Measurements from ENCODE around the gene CAPN12. TPM values are rescaled to one million over a fixed set of nuclear protein-coding genes. Genes with fewer than 3 reads are reported as not detected.

Gene CAPN12
- total RNA-seq, 1 experiment from 2014 or later, result 43.9 TPM

- Histone ChIP-seq H4K20me1 (ENCODE audit: insufficient read depth) (peaks cover 15% of the 10 kb centered on the region; the same call in 1 of the 2 replicates), H3K79me2 (ENCODE audit: low read depth) (peaks cover 65% of the 10 kb centered on the region), H3K27ac (peak overlapping the region; percentile 46), H3K4me1 (replicated peaks; ENCODE audit: insufficient read depth) (peaks cover 26% of the 10 kb centered on the region), H3K27me3 (ENCODE audit: insufficient read depth, low read depth) (no peaks in the 10 kb centered on the region), H3K9me3 (ENCODE audit: insufficient read depth, low read depth) (no peaks in the 10 kb centered on the region), H3K4me2 (peak overlapping the region; percentile 19; the same call in 1 of the 2 replicates), H3F3A (ENCODE audit: insufficient read depth, low read depth) (peaks cover 80% of the 10 kb centered on the region), H3K4me3 (no peak overlapping the region), H2AFZ (no peak overlapping the region), H3K9me2 (ENCODE audit: insufficient read depth) (no peaks in the 10 kb centered on the region), H3K36me3 (ENCODE audit: low read depth) (peaks cover 76% of the 10 kb centered on the region)
- DNase-seq, result peak in 1 of 2 experiments; percentile 52
- no TSS peak for BruUV-seq (replicated peaks)
- POLR2A ChIA-PET (ENCODE audit: unreplicated experiment), result interaction anchor here (0.5 to 0.6 kb wide), 2 partner anchors 60 to 190 kb away, joined by 3 read pairs; no protein-coding TSS in a partner anchor
- CTCF ChIA-PET, result interaction anchor here (0.6 to 1.0 kb wide), 2 partner anchors 15 to 20 kb away, joined by 3 to 5 read pairs; no protein-coding TSS in a partner anchor
- TF ChIP-seq CTCF (conservative IDR thresholded peaks at IDR 0.05) (no peak), EZH2 (IDR thresholded peaks at IDR 0.05; ENCODE audit: low read depth) (no peak)
- intact Hi-C loops (cut with micrococcal nuclease; ENCODE audit: unreplicated experiment), result loop anchor here (1.0 kb wide), 2 partner anchors 14 to 70 kb away; no protein-coding TSS in a partner anchor
Measured at GRCh38 chr19:38706792-38707511, 37.3 kb downstream of the CAPN12 start.

DNA sequence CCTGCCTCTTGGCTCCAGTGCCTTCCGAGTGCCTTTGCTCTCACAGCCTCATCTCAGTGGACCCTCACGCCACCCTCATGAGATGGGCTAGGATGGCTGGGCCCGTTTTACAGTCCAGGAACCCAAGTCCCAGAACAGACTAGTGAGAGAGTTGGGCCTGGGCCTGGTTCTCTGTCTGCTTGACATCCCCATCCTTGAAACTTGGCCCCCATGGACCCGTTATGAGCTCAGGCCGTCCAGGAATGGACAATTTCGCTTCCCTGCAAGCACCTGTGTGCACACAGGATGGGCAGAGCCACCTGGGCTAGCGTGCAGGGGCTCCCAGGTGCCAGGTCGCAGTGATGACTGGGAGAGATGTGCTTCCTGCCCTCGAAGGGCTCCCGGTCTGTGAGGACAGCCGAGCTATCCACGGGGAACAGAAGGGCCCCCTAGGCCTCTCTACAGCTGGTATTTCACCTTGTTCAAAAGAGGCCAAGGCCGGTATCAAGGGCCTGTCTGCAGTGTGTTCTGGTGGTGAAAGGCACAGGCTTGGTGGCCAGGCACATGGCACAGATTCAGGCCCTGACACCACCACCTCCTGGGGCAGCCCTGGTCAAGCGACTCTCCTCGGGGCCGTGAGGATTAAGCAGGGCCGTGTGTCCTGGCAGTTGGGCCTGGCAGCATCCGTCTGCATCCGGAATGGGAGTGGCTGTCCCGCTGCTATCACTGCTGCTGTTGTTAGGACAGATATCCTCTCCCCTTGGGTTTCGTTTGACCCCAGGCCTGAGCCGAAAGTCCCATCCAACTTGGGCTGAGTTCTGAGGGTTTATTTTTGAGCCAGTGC, 38.9 kb downstream of the CAPN12 start:
- no peak overlapping the region for H2AFZ ChIP-seq
- no peak for DNase-seq
- H3K36me3 ChIP-seq (ENCODE audit: low read depth), result peaks cover 72% of the 10 kb centered on the region
- H3K4me3 ChIP-seq, result no peak overlapping the region
- BruUV-seq (replicated peaks), result no TSS peak
- no peak for TF ChIP-seq CTCF (conservative IDR thresholded peaks at IDR 0.05)
- no peak for TF ChIP-seq EZH2 (IDR thresholded peaks at IDR 0.05; ENCODE audit: low read depth)
- H3K4me2 ChIP-seq, result no peak overlapping the region
- POLR2A ChIA-PET (ENCODE audit: unreplicated experiment), result no interaction called here
- H3K4me1 ChIP-seq (replicated peaks; ENCODE audit: insufficient read depth), result peaks cover 26% of the 10 kb centered on the region
- CTCF ChIA-PET, result no interaction called here
- no peaks in the 10 kb centered on the region for H3K9me3 ChIP-seq (ENCODE audit: insufficient read depth, low read depth)
- peaks cover 74% of the 10 kb centered on the region for H3F3A ChIP-seq (ENCODE audit: insufficient read depth, low read depth)
- intact Hi-C loops (cut with micrococcal nuclease; ENCODE audit: unreplicated experiment), result no loop called here
- peaks cover 79% of the 10 kb centered on the region for H3K79me2 ChIP-seq (ENCODE audit: low read depth)
- no peaks in the 10 kb centered on the region for H3K27me3 ChIP-seq (ENCODE audit: insufficient read depth, low read depth)
- peak overlapping the region; percentile 46; the same call in 1 of the 2 replicates for H3K27ac ChIP-seq
- H4K20me1 ChIP-seq (ENCODE audit: insufficient read depth), result peaks cover 15% of the 10 kb centered on the region; the same call in 1 of the 2 replicates
- H3K9me2 ChIP-seq (ENCODE audit: insufficient read depth), result no peaks in the 10 kb centered on the region

DNA sequence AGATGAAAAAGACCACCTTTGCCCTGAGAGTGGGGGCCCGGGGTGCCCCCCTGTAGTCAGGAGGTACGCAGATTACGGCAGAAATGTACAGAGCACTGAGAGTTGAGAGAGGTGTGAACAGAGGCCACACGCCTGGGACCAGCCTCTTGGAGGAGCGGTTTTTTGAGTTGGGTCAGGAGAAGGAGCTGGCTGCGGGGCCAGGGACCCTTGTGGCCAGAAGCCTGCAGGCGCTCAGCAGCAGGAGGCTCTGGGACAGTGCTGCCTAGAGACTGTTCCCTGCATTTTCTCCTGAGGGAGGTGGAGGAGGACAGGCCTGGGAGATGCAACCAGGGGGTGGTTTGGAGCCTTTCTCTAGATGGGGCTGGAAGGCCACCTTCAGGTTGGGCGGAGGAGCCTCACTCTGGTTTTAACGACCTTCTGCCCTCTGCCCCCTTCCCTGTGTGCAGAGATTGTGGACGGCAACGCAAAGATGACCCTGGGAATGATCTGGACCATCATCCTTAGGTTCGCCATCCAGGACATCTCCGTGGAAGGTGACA, 39.7 kb downstream of the CAPN12 start:
- Histone ChIP-seq H3K79me2 (ENCODE audit: low read depth) (peaks cover 83% of the 10 kb centered on the region), H3F3A (ENCODE audit: insufficient read depth, low read depth) (peaks cover 69% of the 10 kb centered on the region), H3K27me3 (ENCODE audit: insufficient read depth, low read depth) (no peaks in the 10 kb centered on the region), H4K20me1 (ENCODE audit: insufficient read depth) (peaks cover 24% of the 10 kb centered on the region), H3K9me3 (ENCODE audit: insufficient read depth, low read depth) (no peaks in the 10 kb centered on the region), H3K9me2 (ENCODE audit: insufficient read depth) (no peaks in the 10 kb centered on the region), H3K27ac (no peak overlapping the region), H3K36me3 (ENCODE audit: low read depth) (peaks cover 67% of the 10 kb centered on the region), H3K4me3 (no peak overlapping the region), H3K4me1 (replicated peaks; ENCODE audit: insufficient read depth) (peaks cover 26% of the 10 kb centered on the region), H3K4me2 (no peak overlapping the region), H2AFZ (no peak overlapping the region)
- POLR2A ChIA-PET (ENCODE audit: unreplicated experiment), result interaction anchor here (0.6 kb wide), 1 partner anchor 31 kb away, joined by 20 read pairs; no protein-coding TSS in a partner anchor
- intact Hi-C loops (cut with micrococcal nuclease; ENCODE audit: unreplicated experiment), result no loop called here
- no peak for TF ChIP-seq EZH2 (IDR thresholded peaks at IDR 0.05; ENCODE audit: low read depth)
- TF ChIP-seq CTCF (conservative IDR thresholded peaks at IDR 0.05), result no peak
- BruUV-seq (replicated peaks), result no TSS peak
- DNase-seq, result no peak
- CTCF ChIA-PET, result interaction anchor here (0.6 kb wide), 1 partner anchor 116 kb away, joined by 3 read pairs; no protein-coding TSS in a partner anchor

Data from PC-9 (cell line).